Panc1 (cell line): ENCODE measurements around the gene CCL15. TPM values are rescaled to one million over a fixed set of nuclear protein-coding genes. Genes with fewer than 3 reads are reported as not detected.

ENCODE experiments used
- ATAC-seq: fragments of 200-7000 bp; cut with Tn5 transposase; 2 replicates; pipeline ENCODE4 v1.9.1; 2020; ENCODE audit warnings: mild to moderate bottlenecking, moderate library complexity
- BruUV-seq: library from RNA; stranded (reverse); fragments of 400-500 nt; replicated peaks from 2 replicates; lab custom pipeline; 2021; lab: Mats Ljungman, UMichigan
- CTCF ChIA-PET: fragments of 300-600 bp; sonication (Branson Sonifier 250); formaldehyde crosslinking; loops from one replicate; lab custom pipeline; 2022; ENCODE audit warnings: antibody characterized with exemption; lab: Charles Lee
- POLR2A ChIA-PET: fragments of 300-600 bp; sonication (Branson Sonifier 250); formaldehyde crosslinking; loops from one replicate; lab custom pipeline; 2022; ENCODE audit warnings: antibody characterized with exemption; lab: Charles Lee
- DNase-seq: peaks from one replicate; pipeline ENCODE4 v3.0.0-alpha.2; 2010; ENCODE audit warnings: low read depth, low spot score
- H3K27ac ChIP-seq: 2 replicates; pipeline ENCODE4 v1.5.1; 2011; ENCODE audit warnings: mild to moderate bottlenecking, low read length, inconsistent platforms
- H3K27me3 ChIP-seq: fragments of 200-500 bp; sonication (Bioruptor generic); 2 replicates; pipeline ENCODE4 v1.6.0; 2014; ENCODE audit warnings: low read length, inconsistent platforms; ENCODE audit not compliant: control insufficient read depth, insufficient read depth
- H3K36me3 ChIP-seq: fragments of 200-500 bp; sonication (Bioruptor generic); 2 replicates; pipeline ENCODE4 v1.5.1; 2014; ENCODE audit warnings: inconsistent platforms, mild to moderate bottlenecking, low read length, moderate library complexity; ENCODE audit not compliant: control insufficient read depth, insufficient read depth
- H3K4me1 ChIP-seq: 2 replicates; pipeline ENCODE4 v1.5.1; 2011; ENCODE audit warnings: inconsistent platforms, mild to moderate bottlenecking, low read length, moderate library complexity; ENCODE audit not compliant: control insufficient read depth, insufficient read depth
- H3K4me3 ChIP-seq, 2 experiments: 2 replicates each; pipeline ENCODE4 v1.5.1; 2011 to 2012; ENCODE audit warnings: low read depth in 2 of 2, low read length in 2 of 2, mild to moderate bottlenecking in 2 of 2, inconsistent platforms in 1 of 2, moderate library complexity in 1 of 2
- H3K9me3 ChIP-seq: fragments of 200-500 bp; sonication (Bioruptor generic); 2 replicates; pipeline ENCODE4 v1.5.1; 2014; ENCODE audit warnings: low read depth, mild to moderate bottlenecking, inconsistent platforms, low read length, moderate library complexity; ENCODE audit not compliant: control insufficient read depth, insufficient read depth
- CTCF ChIP-seq: fragments of 450-650 bp; IDR thresholded peaks from 2 replicates; pipeline ENCODE4 v1.5.1; 2017; ENCODE audit warnings: mild to moderate bottlenecking
- POLR2AphosphoS5 ChIP-seq: IDR thresholded peaks from 2 replicates; pipeline ENCODE4 v1.6.1; 2012; ENCODE audit warnings: mild to moderate bottlenecking, low read depth, low read length, moderate library complexity
- REST ChIP-seq, 2 experiments: IDR thresholded peaks; 2 replicates each; pipeline ENCODE4 v1.6.1; 2011 to 2012; ENCODE audit warnings: low read depth in 2 of 2, control low read depth in 1 of 2, low read length in 1 of 2, mild to moderate bottlenecking in 1 of 2, moderate library complexity in 1 of 2; ENCODE audit not compliant: insufficient read depth in 1 of 2
- SIN3A ChIP-seq: IDR thresholded peaks from 2 replicates; pipeline ENCODE4 v1.6.1; 2012; ENCODE audit warnings: low read depth, mild to moderate bottlenecking, low read length, moderate library complexity, borderline replicate concordance; ENCODE audit not compliant: insufficient read depth
- TCF7L2 ChIP-seq: IDR thresholded peaks from 2 replicates; pipeline ENCODE4 v1.6.1; 2011; ENCODE audit warnings: mild to moderate bottlenecking, low read depth, low read length, inconsistent platforms
- in situ Hi-C: cut with HindIII; loops from 2 replicates; pipeline ENCODE4 v1.10.0; 2016; ENCODE audit warnings: low sequenced_read_pairs, low pct_unique_long_range_greater_than_20kb
- intact Hi-C: fragments of 100-400 bp; cut with micrococcal nuclease; formaldehyde crosslinking; loops from one replicate; pipeline ENCODE4 v1.10.0; 2022; ENCODE audit not compliant: unreplicated experiment
- total RNA-seq: library from RNA; stranded (reverse); gene quantifications from one replicate; pipeline ENCODE4 v1.2.1, GENCODE V29; 2021; ENCODE audit not compliant: unreplicated experiment

The CCL15 gene
- total RNA-seq, 1 experiment from 2014 or later = not detected

GRCh38 chr17:35984140-35984539, 17.2 kb downstream of the CCL15 start:
- intact Hi-C loops = no loop called here
- no TSS peak for BruUV-seq
- CTCF ChIA-PET = interaction anchor here (0.6 kb wide), 1 partner anchor 32 kb away, joined by 3 read pairs; no protein-coding TSS in a partner anchor
- in situ Hi-C loops = no loop called here
- H3K9me3 ChIP-seq = no peaks in the 10 kb centered on the region
- H3K4me3 ChIP-seq = no peak overlapping the region
- DNase-seq (no peak), ATAC-seq (no peak)
- no peak overlapping the region for H3K27ac ChIP-seq
- no peak for TF ChIP-seq SIN3A
- no peak for TF ChIP-seq POLR2AphosphoS5
- TF ChIP-seq CTCF = no peak
- TF ChIP-seq REST (IDR thresholded peaks at IDR 0.05; ENCODE audit: insufficient read depth in 1 of 2, low read depth in 2 of 2, low read length in 1 of 2) = no peak
- no peak for TF ChIP-seq TCF7L2
- no peaks in the 10 kb centered on the region; the same call in 1 of the 2 replicates for H3K27me3 ChIP-seq
- POLR2A ChIA-PET = no interaction called here
- no peaks in the 10 kb centered on the region for H3K4me1 ChIP-seq
- no peaks in the 10 kb centered on the region for H3K36me3 ChIP-seq

GRCh38 chr17:35982409-35983191, 18.8 kb downstream of the CCL15 start:
- POLR2A ChIA-PET = no interaction called here
- Histone ChIP-seq H3K36me3 (no peaks in the 10 kb centered on the region), H3K4me3 (no peak overlapping the region), H3K4me1 (no peaks in the 10 kb centered on the region), H3K27ac (no peak overlapping the region), H3K9me3 (no peaks in the 10 kb centered on the region), H3K27me3 (no peaks in the 10 kb centered on the region; the same call in 1 of the 2 replicates)
- no TSS peak for BruUV-seq
- DNase-seq (no peak), ATAC-seq (no peak)
- intact Hi-C loops = no loop called here
- TF ChIP-seq POLR2AphosphoS5 (no peak), SIN3A (no peak), CTCF (no peak), REST (IDR thresholded peaks at IDR 0.05; ENCODE audit: insufficient read depth in 1 of 2, low read depth in 2 of 2, low read length in 1 of 2) (no peak), TCF7L2 (no peak)
- CTCF ChIA-PET = interaction anchor here (1.2 to 1.8 kb wide), 2 partner anchors 13 to 166 kb away, joined by 4 to 9 read pairs; no protein-coding TSS in a partner anchor
- in situ Hi-C loops = no loop called here
